ENCODE results near the gene GJA4.

The GJA4 gene

DNA sequence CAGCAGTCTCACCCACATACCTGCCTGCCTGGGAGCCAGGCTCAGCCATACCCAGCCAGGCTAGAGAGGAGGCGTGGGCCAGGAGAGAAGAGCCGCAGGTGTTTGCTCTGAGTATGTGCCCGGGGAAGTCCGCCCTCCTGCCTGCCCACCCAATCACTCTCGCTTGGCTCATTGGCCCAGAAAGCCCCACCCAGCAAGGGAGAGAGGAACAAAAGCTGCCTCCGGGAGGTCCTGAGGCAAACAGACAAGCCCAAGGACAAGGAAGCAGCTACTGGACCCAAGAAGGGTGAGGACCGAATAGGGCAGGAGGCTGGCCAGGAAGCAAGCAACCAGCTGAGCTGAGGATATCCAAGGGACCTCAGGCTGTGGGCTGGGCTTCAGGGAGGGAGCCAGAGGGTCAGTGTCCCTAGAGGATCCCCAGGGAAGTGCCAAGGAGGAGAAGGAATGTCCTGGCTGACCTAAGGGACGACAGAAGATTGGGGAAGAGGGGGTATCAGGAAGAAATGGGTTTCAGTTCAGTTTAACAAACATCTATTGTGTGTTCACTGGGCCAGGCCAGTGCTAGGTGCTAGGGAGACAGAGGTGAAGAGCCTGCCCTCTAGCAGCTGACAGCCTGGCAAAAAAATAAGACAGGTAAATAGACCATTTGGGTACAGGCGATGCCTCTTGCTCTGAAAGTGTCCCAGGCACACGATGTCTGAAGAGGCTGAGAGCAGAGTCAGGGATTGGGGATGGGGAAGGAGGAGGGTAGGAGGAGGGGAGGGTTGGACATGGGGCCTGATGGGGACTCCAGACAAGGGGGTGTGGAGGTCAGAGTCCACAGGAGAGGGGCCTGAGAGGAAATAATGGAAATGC is 33.1 kb upstream of the GJA4 start, which contains the start of gene GJB4:
Gene GJB4, plus strand, starts transcription at position 238 of the 855 bp plus-strand sequence. CDS start 1,515 bp downstream, outside the sequence.
- TF ChIP-seq ZFX (IDR thresholded peaks at IDR 0.05; ENCODE audit: borderline replicate concordance), result no peak
- TF ChIP-seq, protein P1, sequence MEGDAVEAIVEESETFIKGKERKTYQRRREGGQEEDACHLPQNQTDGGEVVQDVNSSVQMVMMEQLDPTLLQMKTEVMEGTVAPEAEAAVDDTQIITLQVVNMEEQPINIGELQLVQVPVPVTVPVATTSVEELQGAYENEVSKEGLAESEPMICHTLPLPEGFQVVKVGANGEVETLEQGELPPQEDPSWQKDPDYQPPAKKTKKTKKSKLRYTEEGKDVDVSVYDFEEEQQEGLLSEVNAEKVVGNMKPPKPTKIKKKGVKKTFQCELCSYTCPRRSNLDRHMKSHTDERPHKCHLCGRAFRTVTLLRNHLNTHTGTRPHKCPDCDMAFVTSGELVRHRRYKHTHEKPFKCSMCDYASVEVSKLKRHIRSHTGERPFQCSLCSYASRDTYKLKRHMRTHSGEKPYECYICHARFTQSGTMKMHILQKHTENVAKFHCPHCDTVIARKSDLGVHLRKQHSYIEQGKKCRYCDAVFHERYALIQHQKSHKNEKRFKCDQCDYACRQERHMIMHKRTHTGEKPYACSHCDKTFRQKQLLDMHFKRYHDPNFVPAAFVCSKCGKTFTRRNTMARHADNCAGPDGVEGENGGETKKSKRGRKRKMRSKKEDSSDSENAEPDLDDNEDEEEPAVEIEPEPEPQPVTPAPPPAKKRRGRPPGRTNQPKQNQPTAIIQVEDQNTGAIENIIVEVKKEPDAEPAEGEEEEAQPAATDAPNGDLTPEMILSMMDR (IDR thresholded peaks at IDR 0.05), result no peak
- H3K27ac ChIP-seq, result no peak within 1 kb of the TSS

GRCh38 chr1:34761176-34761761 is 31.5 kb upstream of the GJA4 start:
- H3K27ac ChIP-seq, result no peak overlapping the region
- TF ChIP-seq, protein P1 (IDR thresholded peaks at IDR 0.05), result no peak
- TF ChIP-seq ZFX (IDR thresholded peaks at IDR 0.05; ENCODE audit: borderline replicate concordance), result no peak

DNA sequence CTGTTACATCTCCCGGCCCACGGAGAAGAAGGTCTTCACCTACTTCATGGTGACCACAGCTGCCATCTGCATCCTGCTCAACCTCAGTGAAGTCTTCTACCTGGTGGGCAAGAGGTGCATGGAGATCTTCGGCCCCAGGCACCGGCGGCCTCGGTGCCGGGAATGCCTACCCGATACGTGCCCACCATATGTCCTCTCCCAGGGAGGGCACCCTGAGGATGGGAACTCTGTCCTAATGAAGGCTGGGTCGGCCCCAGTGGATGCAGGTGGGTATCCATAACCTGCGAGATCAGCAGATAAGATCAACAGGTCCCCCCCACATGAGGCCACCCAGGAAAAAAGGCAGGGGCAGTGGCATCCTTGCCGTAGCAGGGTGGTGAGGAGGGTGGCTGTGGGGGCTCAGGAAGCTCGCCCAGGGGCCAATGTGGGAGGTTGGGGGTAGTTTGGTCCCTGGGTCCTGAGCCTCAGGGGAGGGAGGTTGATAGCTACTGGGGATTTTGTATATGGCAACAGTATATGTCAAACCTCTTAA is 31.0 kb upstream of the GJA4 start:
- no peak overlapping the region for H3K27ac ChIP-seq
- TF ChIP-seq, protein P1 (IDR thresholded peaks at IDR 0.05), result no peak
- no peak for TF ChIP-seq ZFX (IDR thresholded peaks at IDR 0.05; ENCODE audit: borderline replicate concordance)

DNA sequence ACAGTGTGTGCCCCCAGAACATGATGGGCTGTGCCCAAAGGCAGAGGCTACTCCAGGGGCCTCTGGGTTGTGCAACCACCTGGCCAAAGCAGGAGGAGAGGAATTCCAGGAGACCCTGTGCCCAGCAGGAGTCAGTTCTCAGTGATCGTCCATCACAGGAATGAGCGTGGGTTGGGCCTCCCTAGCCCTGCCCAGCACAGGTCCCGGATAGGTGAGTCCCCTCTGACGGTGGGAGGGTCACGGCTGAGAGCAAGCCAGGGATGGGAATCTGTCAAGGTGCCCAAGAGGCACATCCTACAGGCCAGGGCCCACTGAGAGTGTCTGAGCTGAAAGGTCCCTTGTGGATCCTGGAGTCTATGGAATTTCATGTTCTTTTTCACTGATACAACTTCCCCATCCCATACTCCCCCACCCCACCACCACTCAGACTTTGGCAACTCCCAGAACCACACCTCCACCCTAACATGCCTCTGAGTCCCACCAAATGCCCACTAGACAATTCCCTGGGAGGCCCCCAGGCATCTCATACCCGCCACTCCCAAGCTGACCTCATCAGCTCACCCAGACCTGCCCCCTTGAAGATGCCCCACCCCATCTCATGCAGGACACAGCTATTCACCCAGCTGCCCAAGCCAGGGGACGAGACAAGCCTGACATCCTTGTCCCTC is 30.2 kb upstream of the GJA4 start:
- no peak overlapping the region for H3K27ac ChIP-seq
- TF ChIP-seq, protein P1 (IDR thresholded peaks at IDR 0.05), result no peak
- no peak for TF ChIP-seq ZFX (IDR thresholded peaks at IDR 0.05; ENCODE audit: borderline replicate concordance)

GRCh38 chr1:34763142-34763781 is 29.5 kb upstream of the GJA4 start:
- TF ChIP-seq, protein P1 (IDR thresholded peaks at IDR 0.05), result no peak
- TF ChIP-seq ZFX (IDR thresholded peaks at IDR 0.05; ENCODE audit: borderline replicate concordance), result no peak
- H3K27ac ChIP-seq, result no peak overlapping the region

GRCh38 chr1:34768856-34769255 is 23.9 kb upstream of the GJA4 start:
- TF ChIP-seq ZFX (IDR thresholded peaks at IDR 0.05; ENCODE audit: borderline replicate concordance), result no peak
- TF ChIP-seq, protein P1 (IDR thresholded peaks at IDR 0.05), result no peak
- no peak overlapping the region for H3K27ac ChIP-seq

Data from 22Rv1 (cell line).